ENCODE data around the gene NPIPB9.
"Not testable (repeated sequence)": the region's sequence is repeated elsewhere in the genome, so short reads cannot be mapped to it uniquely, and the experiment has no call there.

- TF ChIP-seq CTCF (conservative IDR thresholded peaks at IDR 0.05; ENCODE audit: low read length); EZH2phosphoT487 (IDR thresholded peaks at IDR 0.05; ENCODE audit: borderline replicate concordance): not testable (repeated sequence)
Observed at GRCh38 chr16:28732455-28733124, 19.0 kb upstream of the NPIPB9 start.
